GM23338 (cell line): Measurements from ENCODE around the gene FKBP5. TPM values are rescaled to one million over a fixed set of nuclear protein-coding genes. Genes with fewer than 3 reads are reported as not detected.

Source experiments
- ATAC-seq: fragments of 200-7000 bp; cut with Tn5 transposase; 3 replicates; pipeline ENCODE4 v1.9.1; 2020
- DNase-seq: peaks from one replicate; pipeline ENCODE4 v3.0.0-alpha.2; 2015; ENCODE audit warnings: low spot score
- H2AFZ ChIP-seq: fragments of 200-600 bp; sonication (generic); 2 replicates; pipeline ENCODE4 v1.8.0; 2016; ENCODE audit warnings: antibody characterized with exemption, mild to moderate bottlenecking, moderate library complexity
- H3F3A ChIP-seq: fragments of 200-600 bp; sonication (generic); replicated peaks from 2 replicates; pipeline ENCODE4 v1.8.0; 2017; ENCODE audit warnings: antibody characterized with exemption, mixed run types, low read depth
- H3K27ac ChIP-seq: fragments of 200-600 bp; sonication (generic); 2 replicates; pipeline ENCODE4 v1.6.1; 2016; ENCODE audit warnings: low read depth
- H3K27me3 ChIP-seq: fragments of 200-600 bp; sonication (generic); 2 replicates; pipeline ENCODE4 v1.8.0; 2016; ENCODE audit warnings: mild to moderate bottlenecking, mixed run types, moderate library complexity; ENCODE audit not compliant: insufficient read depth
- H3K36me3 ChIP-seq: fragments of 200-600 bp; sonication (generic); 2 replicates; pipeline ENCODE4 v1.8.0; 2016; ENCODE audit warnings: mild to moderate bottlenecking; ENCODE audit not compliant: insufficient read depth
- H3K4me1 ChIP-seq: fragments of 200-600 bp; sonication (generic); 2 replicates; pipeline ENCODE4 v1.8.0; 2016; ENCODE audit warnings: mild to moderate bottlenecking, moderate library complexity; ENCODE audit not compliant: insufficient read depth
- H3K4me2 ChIP-seq: fragments of 200-600 bp; sonication (generic); 2 replicates; pipeline ENCODE4 v1.7.1; 2017; ENCODE audit warnings: mixed run types
- H3K4me3 ChIP-seq: fragments of 200-600 bp; sonication (generic); 2 replicates; pipeline ENCODE4 v1.6.1; 2016; ENCODE audit warnings: mixed run types
- H3K79me2 ChIP-seq: fragments of 200-600 bp; sonication (generic); replicated peaks from 2 replicates; pipeline ENCODE4 v1.8.0; 2017; ENCODE audit warnings: mild to moderate bottlenecking; ENCODE audit not compliant: insufficient read depth
- H3K9me2 ChIP-seq: fragments of 200-600 bp; sonication (generic); 2 replicates; pipeline ENCODE4 v1.8.0; 2017; ENCODE audit not compliant: insufficient read depth
- H4K20me1 ChIP-seq: fragments of 200-600 bp; sonication (generic); replicated peaks from 2 replicates; pipeline ENCODE4 v1.8.0; 2017; ENCODE audit warnings: mild to moderate bottlenecking; ENCODE audit not compliant: insufficient read depth
- H3K27ac Mint-ChIP-seq: 2 replicates; pipeline ENCODE4 v1.8.0; 2020; ENCODE audit warnings: inconsistent platforms, mild to moderate bottlenecking, moderate library complexity, mixed read lengths
- H3K27me3 Mint-ChIP-seq: 3 replicates; pipeline ENCODE4 v1.8.0; 2022; ENCODE audit warnings: low read depth, mild to moderate bottlenecking, moderate library complexity, mixed read lengths, inconsistent platforms; ENCODE audit not compliant: insufficient read depth, poor library complexity
- H3K36me3 Mint-ChIP-seq: 3 replicates; pipeline ENCODE4 v1.8.0; 2021; ENCODE audit warnings: low read depth, mild to moderate bottlenecking, inconsistent platforms, moderate library complexity, mixed read lengths
- H3K4me1 Mint-ChIP-seq: 3 replicates; pipeline ENCODE4 v1.8.0; 2020; ENCODE audit warnings: mild to moderate bottlenecking, inconsistent platforms, mixed read lengths
- H3K4me3 Mint-ChIP-seq: 3 replicates; pipeline ENCODE4 v1.8.0; 2021; ENCODE audit warnings: moderate library complexity, mild to moderate bottlenecking, inconsistent platforms, mixed read lengths
- H3K9me3 Mint-ChIP-seq: 3 replicates; pipeline ENCODE4 v1.8.0; 2020; ENCODE audit warnings: moderate library complexity, mild to moderate bottlenecking, inconsistent platforms, mixed read lengths
- CREB1 ChIP-seq: fragments of 250-450 bp; sonication (Bioruptor Pico); IDR thresholded peaks from 2 replicates; pipeline ENCODE4 v1.5.0; 2020; ENCODE audit warnings: low read depth, mild to moderate bottlenecking, moderate library complexity
- ETS1 ChIP-seq: IDR thresholded peaks from 2 replicates; pipeline ENCODE4 v1.6.1; 2016; ENCODE audit warnings: antibody characterized with exemption
- EZH2phosphoT487 ChIP-seq: fragments of 200-600 bp; sonication (generic); IDR thresholded peaks from one replicate; pipeline ENCODE4 v1.8.1; 2018; ENCODE audit warnings: antibody characterized with exemption; ENCODE audit not compliant: unreplicated experiment
- JUNB ChIP-seq: IDR thresholded peaks from one replicate; pipeline ENCODE4 v1.6.1; 2016; ENCODE audit warnings: antibody characterized with exemption; ENCODE audit not compliant: unreplicated experiment
- NANOG ChIP-seq: IDR thresholded peaks from 2 replicates; pipeline ENCODE4 v1.6.1; 2016; ENCODE audit warnings: antibody characterized with exemption, borderline replicate concordance
- POLR2AphosphoS5 ChIP-seq: IDR thresholded peaks from 2 replicates; pipeline ENCODE4 v1.6.1; 2016; ENCODE audit warnings: antibody characterized with exemption, low read depth
- REST ChIP-seq: IDR thresholded peaks from one replicate; pipeline ENCODE4 v1.6.1; 2018; ENCODE audit warnings: antibody characterized with exemption; ENCODE audit not compliant: unreplicated experiment
- STAT1 ChIP-seq: IDR thresholded peaks from one replicate; pipeline ENCODE4 v1.6.1; 2016; ENCODE audit warnings: antibody characterized with exemption; ENCODE audit not compliant: unreplicated experiment
- ZNF114 ChIP-seq: fragments of 250-450 bp; sonication (Bioruptor Pico); IDR thresholded peaks from 2 replicates; pipeline ENCODE4 v1.5.0; 2020; ENCODE audit warnings: mild to moderate bottlenecking, moderate library complexity
- ZNF331 ChIP-seq: fragments of 250-450 bp; sonication (Bioruptor Pico); IDR thresholded peaks from 2 replicates; pipeline ENCODE4 v1.5.0; 2020; ENCODE audit warnings: low read depth, mild to moderate bottlenecking, moderate library complexity
- ZNF462 ChIP-seq: fragments of 250-450 bp; sonication (Bioruptor Pico); IDR thresholded peaks from 2 replicates; pipeline ENCODE4 v1.5.0; 2020; ENCODE audit warnings: mild to moderate bottlenecking, moderate library complexity
- polyA plus RNA-seq: library from polyadenylated mRNA; unstranded; fragments of >200 nt; fragmentation: Nextera tagmentation; extraction: Ambion mirVana; gene quantifications from 2 replicates; pipeline ENCODE4 v1.2.1, GENCODE V29; 2016
- total RNA-seq: library from RNA; depleted of rRNA; stranded (reverse); fragments of >200 nt; shearing (Covaris generic); gene quantifications from 2 replicates; pipeline ENCODE4 v1.2.3, GENCODE V29; 2014

The FKBP5 gene
- total and polyA plus RNA-seq, 2 experiments from 2014 or later = 19.8 to 28.6 TPM

GRCh38 chr6:35634316-35634715, 54.4 kb downstream of the FKBP5 start (continued):
- TF ChIP-seq ETS1 = no peak
- TF ChIP-seq POLR2AphosphoS5 = no peak
- no peak for TF ChIP-seq EZH2phosphoT487
- TF ChIP-seq ZNF331 (CRISPR knock-in tag) = no peak
- no peak for TF ChIP-seq REST
- no peak for TF ChIP-seq JUNB
- TF ChIP-seq STAT1 = no peak
- TF ChIP-seq NANOG = no peak

GRCh38 chr6:35633579-35634089, 55.1 kb downstream of the FKBP5 start:
- H4K20me1 ChIP-seq = 0 out of 2 replicates have a peak, but pooled peaks cover 4% of the 10 kb centered on the region
- no peaks in the 10 kb centered on the region; the same call in 1 of the 2 replicates for H3K4me1 ChIP-seq
- Mint-ChIP-seq H3K36me3 (peaks cover 9% of the 10 kb centered on the region; the same call in 2 of the 3 replicates), H3K9me3 (no peaks in the 10 kb centered on the region), H3K4me3 (no peak overlapping the region), H3K4me1 (peaks cover 4% of the 10 kb centered on the region; the same call in 2 of the 3 replicates), H3K27ac (no peak overlapping the region), H3K27me3 (no peaks in the 10 kb centered on the region)
- DNase-seq (no peak), ATAC-seq (no peak)
- no peaks in the 10 kb centered on the region for H3K36me3 ChIP-seq
- H3K27me3 ChIP-seq = no peaks in the 10 kb centered on the region
- H3K4me2 ChIP-seq = no peak overlapping the region
- no peak overlapping the region for H3K4me3 ChIP-seq
- no peaks in the 10 kb centered on the region for H3K9me2 ChIP-seq
- no peaks in the 10 kb centered on the region for H3K79me2 ChIP-seq
- H2AFZ ChIP-seq = no peak overlapping the region
- no peak overlapping the region for H3K27ac ChIP-seq
- no peaks in the 10 kb centered on the region for H3F3A ChIP-seq
- TF ChIP-seq ZNF331 (CRISPR knock-in tag) (no peak), JUNB (no peak), STAT1 (no peak), ZNF114 (no peak), EZH2phosphoT487 (no peak), CREB1 (CRISPR knock-in tag) (no peak), ETS1 (no peak), ZNF462 (CRISPR knock-in tag) (no peak)
